GM21723 (cell line): Measurements from ENCODE around the gene HSD17B11.
"Not testable (repeated sequence)": the region's sequence is repeated elsewhere in the genome, so short reads cannot be mapped to it uniquely, and the experiment has no call there.

ENCODE experiments used
- ATAC-seq: cut with Tn5 transposase; IDR thresholded peaks from one replicate; pipeline ENCODE4 v1.9.1; 2021; ENCODE audit warnings: mild to moderate bottlenecking, moderate library complexity; ENCODE audit not compliant: unreplicated experiment

The HSD17B11 gene

GRCh38 chr4:87360338-87360935 is 30.6 kb downstream of the HSD17B11 start:
- ATAC-seq: no peak

- ATAC-seq: no peak
Measured at GRCh38 chr4:87359258-87359657, 31.7 kb downstream of the HSD17B11 start.

GRCh38 chr4:87356832-87357526 is 34.0 kb downstream of the HSD17B11 start:
- ATAC-seq: no peak

- no peak for ATAC-seq
Measured at GRCh38 chr4:87354168-87355102, 36.6 kb downstream of the HSD17B11 start.

- ATAC-seq: peak; percentile 89
Measured at GRCh38 chr4:87353592-87353991, 37.4 kb downstream of the HSD17B11 start.

GRCh38 chr4:87345139-87345538 is 45.8 kb downstream of the HSD17B11 start:
- no peak for ATAC-seq

- no peak for ATAC-seq
Measured at GRCh38 chr4:87342872-87343271, 48.1 kb downstream of the HSD17B11 start.

GRCh38 chr4:87341954-87342635 is 48.9 kb downstream of the HSD17B11 start:
- ATAC-seq: not testable (repeated sequence)

GRCh38 chr4:87339440-87339839 is 51.5 kb downstream of the HSD17B11 start:
- ATAC-seq: no peak

GRCh38 chr4:87337361-87337760 is 53.6 kb downstream of the HSD17B11 start:
- ATAC-seq: no peak

GRCh38 chr4:87333267-87333666 is 57.7 kb downstream of the HSD17B11 start:
- ATAC-seq: no peak

GRCh38 chr4:87330761-87331160 is 60.2 kb downstream of the HSD17B11 start:
- ATAC-seq: no peak

GRCh38 chr4:87327136-87327535 is 63.9 kb downstream of the HSD17B11 start:
- ATAC-seq: no peak

GRCh38 chr4:87326460-87326859 is 64.5 kb downstream of the HSD17B11 start:
- ATAC-seq: no peak

- no peak for ATAC-seq
Measured at GRCh38 chr4:87322754-87323153, 68.2 kb downstream of the HSD17B11 start, which contains the start of gene HSD17B13. Gene HSD17B13, minus strand, starts transcription at chr4:87322882. Its CDS starts 41 bp downstream, at chr4:87322841.

GRCh38 chr4:87321888-87322287 is 69.1 kb downstream of the HSD17B11 start:
- ATAC-seq: no peak

GRCh38 chr4:87317527-87317926 is 73.5 kb downstream of the HSD17B11 start:
- ATAC-seq: no peak

GRCh38 chr4:87316961-87317360 is 74.0 kb downstream of the HSD17B11 start:
- no peak for ATAC-seq

GRCh38 chr4:87315000-87315399 is 76.0 kb downstream of the HSD17B11 start:
- not testable (repeated sequence) for ATAC-seq

GRCh38 chr4:87313756-87314155 is 77.2 kb downstream of the HSD17B11 start:
- no peak for ATAC-seq

- no peak for ATAC-seq
Measured at GRCh38 chr4:87311684-87312083, 79.3 kb downstream of the HSD17B11 start.
